B cell (primary cell): ENCODE results near the gene KHDC4. TPM values are rescaled to one million over a fixed set of nuclear protein-coding genes. Genes with fewer than 3 reads are reported as not detected.
A peak's percentile ranks its signal among the peaks of the same experiment; 100 is the strongest.

Source experiments
- ATAC-seq: fragments of 200-7000 bp; cut with Tn5 transposase; one replicate; pipeline ENCODE4 v1.10.0; 2021; ENCODE audit warnings: low read depth, mild to moderate bottlenecking, moderate number of reproducible peaks, moderate library complexity
- CTCF ChIA-PET: fragments of 350-600 bp; sonication (Branson Sonifier 250); formaldehyde crosslinking; loops from one replicate; lab custom pipeline; 2021; ENCODE audit warnings: antibody characterized with exemption, inconsistent platforms; lab: Charles Lee
- POLR2A ChIA-PET: fragments of 350-600 bp; sonication (Branson Sonifier 250); formaldehyde crosslinking; loops from one replicate; lab custom pipeline; 2021; ENCODE audit warnings: antibody characterized with exemption; lab: Charles Lee
- DNase-seq: peaks from one replicate; pipeline ENCODE4 v3.0.0; 2013
- H2AFZ ChIP-seq: 2 replicates; pipeline ENCODE4 v1.6.1; 2012; ENCODE audit warnings: mild to moderate bottlenecking, low read depth, low read length; ENCODE audit not compliant: insufficient read depth, poor library complexity, severe bottlenecking
- H3K27ac ChIP-seq, 2 donors: 1 replicate in 1 of 2; 2 replicates in 1 of 2; pipeline ENCODE4 v1.5.1; 2012 to 2013; ENCODE audit warnings: low read length in 2 of 2, mild to moderate bottlenecking in 2 of 2, moderate library complexity in 1 of 2
- H3K27me3 ChIP-seq, 4 experiments: fragments of 200-600 bp in 1 of 4; sonication (generic) in 1 of 4; replicated peaks in 1 of 4; 1 replicate in 2 of 4; 2 replicates in 2 of 4; pipeline versions ENCODE4 v1.6.1 to v1.7.0; 2013 to 2016; ENCODE audit warnings: low read length in 3 of 4, mild to moderate bottlenecking in 2 of 4, mixed read lengths in 1 of 4, moderate library complexity in 1 of 4; ENCODE audit not compliant: insufficient read depth in 4 of 4, control insufficient read depth in 3 of 4; ENCODE audit errors: control extremely low read depth in 1 of 4
- H3K36me3 ChIP-seq, 2 experiments: replicated peaks in 1 of 2; 1 replicate in 1 of 2; 2 replicates in 1 of 2; pipeline versions ENCODE4 v1.6.1 to v1.7.1; 2013; ENCODE audit warnings: low read length in 1 of 2; ENCODE audit not compliant: insufficient read depth in 2 of 2, control insufficient read depth in 1 of 2; ENCODE audit errors: control extremely low read depth in 1 of 2, extremely low read depth in 1 of 2
- H3K4me1 ChIP-seq, 2 donors: fragments of 200-600 bp in 1 of 2; sonication (generic) in 1 of 2; 1 replicate in 1 of 2; 2 replicates in 1 of 2; pipeline versions ENCODE4 v1.5.1 to v1.6.1; 2013 to 2017; ENCODE audit warnings: low read length in 2 of 2; ENCODE audit not compliant: control insufficient read depth in 2 of 2, insufficient read depth in 2 of 2
- H3K4me2 ChIP-seq: replicated peaks from 2 replicates; pipeline ENCODE3; 2012; ENCODE audit warnings: mild to moderate bottlenecking, low read depth, low read length; ENCODE audit not compliant: poor library complexity, severe bottlenecking
- H3K4me3 ChIP-seq, 5 experiments: fragments of 200-600 bp in 1 of 5; sonication (generic) in 1 of 5; 1 replicate in 3 of 5; 2 replicates in 2 of 5; pipeline versions ENCODE4 v1.5.1 to v1.7.0; 2011 to 2016; ENCODE audit warnings: low read length in 4 of 5, mild to moderate bottlenecking in 4 of 5, low read depth in 2 of 5, control low read depth in 1 of 5, moderate library complexity in 1 of 5; ENCODE audit not compliant: insufficient read depth in 1 of 5; ENCODE audit errors: control extremely low read depth in 1 of 5, extremely low read depth in 1 of 5
- H3K79me2 ChIP-seq: fragments of 200-600 bp; sonication (generic); one replicate; pipeline ENCODE4 v1.6.0; 2016; ENCODE audit warnings: low read length; ENCODE audit not compliant: control insufficient read depth, insufficient read depth
- H3K9ac ChIP-seq: fragments of 200-600 bp; sonication (generic); 2 replicates; pipeline ENCODE4 v1.6.1; 2017; ENCODE audit warnings: mild to moderate bottlenecking, low read length, moderate library complexity
- H3K9me3 ChIP-seq, 3 donors: one replicate each; pipeline versions ENCODE4 v1.6.1 to v1.7.1; 2013; ENCODE audit warnings: low read length in 2 of 3; ENCODE audit not compliant: control insufficient read depth in 2 of 3, insufficient read depth in 1 of 3; ENCODE audit errors: control extremely low read depth in 1 of 3
- H4K20me1 ChIP-seq: 2 replicates; pipeline ENCODE4 v1.6.0; 2012; ENCODE audit warnings: mild to moderate bottlenecking, low read length; ENCODE audit not compliant: insufficient read depth, control insufficient read depth, poor library complexity, severe bottlenecking
- H3K27ac Mint-ChIP-seq: one replicate; pipeline ENCODE4 v1.8.0; 2021; ENCODE audit warnings: mixed read lengths
- H3K27me3 Mint-ChIP-seq: one replicate; pipeline ENCODE4 v1.8.0; 2021; ENCODE audit warnings: mixed read lengths
- H3K4me1 Mint-ChIP-seq: one replicate; pipeline ENCODE4 v1.8.0; 2021; ENCODE audit warnings: mixed read lengths
- H3K4me3 Mint-ChIP-seq: one replicate; pipeline ENCODE4 v1.8.0; 2021; ENCODE audit warnings: mixed read lengths
- H3K9me3 Mint-ChIP-seq: one replicate; pipeline ENCODE4 v1.8.0; 2022; ENCODE audit warnings: mixed read lengths; ENCODE audit not compliant: insufficient read depth
- CTCF ChIP-seq: fragments of 200-600 bp; IDR thresholded peaks from one replicate; pipeline ENCODE4 v1.8.0; 2022; ENCODE audit warnings: antibody characterized with exemption, mild to moderate bottlenecking
- EZH2 ChIP-seq: IDR thresholded peaks from 2 replicates; pipeline ENCODE4 v1.6.1; 2012; ENCODE audit warnings: borderline replicate concordance, low read depth, mild to moderate bottlenecking, moderate library complexity, low read length; ENCODE audit not compliant: insufficient read depth, poor library complexity, severe bottlenecking
- WGBS: methylation state at CpG from one replicate; pipeline ENCODE4 v1.1.5; 2013; ENCODE audit warnings: missing lambda C conversion rate; ENCODE audit not compliant: insufficient coverage; 5-methylcytosine and 5-hydroxymethylcytosine counted together
- intact Hi-C: fragments of 100-400 bp; cut with micrococcal nuclease; formaldehyde crosslinking; loops from one replicate; pipeline ENCODE4 v1.10.0; 2022
- polyA minus RNA-seq: library from RNA; depleted of rRNA, polyadenylated mRNA; stranded (reverse); fragments of >200 nt; gene quantifications from 2 replicates; pipeline ENCODE4 v1.2.3, GENCODE V29; 2012
- polyA plus RNA-seq: library from polyadenylated mRNA; depleted of rRNA; stranded (reverse); fragments of >200 nt; gene quantifications from 2 replicates; pipeline ENCODE4 v1.2.3, GENCODE V29; 2012
- total RNA-seq, 2 donors: library from RNA; stranded (reverse); fragments of 120-200 nt in 1 of 2; gene quantifications; 1 replicate in 1 of 2; 2 replicates in 1 of 2; pipeline versions ENCODE4 v1.2.3 to v1.2.4, GENCODE V29; 2013 to 2022

The KHDC4 gene
- 122 TPM in 2 replicates for total RNA-seq
- total RNA-seq (2013) = 63.2 TPM
- 47.3 and 51.3 TPM in 2 replicates for polyA plus RNA-seq
- polyA minus RNA-seq = 36.7 and 67.5 TPM in 2 replicates

- Mint-ChIP-seq H3K27ac (peak within 1 kb of the TSS; percentile 54), H3K9me3 (no peaks in the 10 kb centered on the region), H3K27me3 (no peaks in the 10 kb centered on the region), H3K4me3 (no peak within 1 kb of the TSS), H3K4me1 (peaks cover 37% of the 10 kb centered on the region)
- Histone ChIP-seq H3K4me2 (peak within 1 kb of the TSS; percentile 88), H2AFZ (peak within 1 kb of the TSS; percentile 79), H3K4me1 (peaks cover 43 to 55% of the 10 kb centered on the region in 2 donors), H3K27ac (peak within 1 kb of the TSS; percentile 86 to 89), H3K36me3 (peaks cover 2 to 30% of the 10 kb centered on the region in 2 experiments), H3K27me3 (no peaks in the 10 kb centered on the region), H4K20me1 (peaks cover 20% of the 10 kb centered on the region), H3K79me2 (peaks cover 70% of the 10 kb centered on the region), H3K9me3 (no peaks in the 10 kb centered on the region), H3K9ac (peak within 1 kb of the TSS; percentile 92), H3K4me3 (peak within 1 kb of the TSS; percentile 79 to 97 (median 84))
- ChIA-PET POLR2A (interaction anchor here (0.7 to 2.5 kb wide), 7 partner anchors 11 to 119 kb away, joined by 3 to 33 read pairs (median 10); partner anchors contain the start of gene ARHGEF2), CTCF (interaction anchor here (0.9 to 6.3 kb wide), 18 partner anchors 10 to 194 kb away, joined by 3 to 83 read pairs (median 5); partner anchors contain the start of gene ARHGEF2)
- peak; percentile 98 for DNase-seq
- TF ChIP-seq EZH2 (no peak), CTCF (peak; percentile 57)
- peak; percentile 93 for ATAC-seq
- under 1% methylated on average over 49 of the region's 50 CpGs for WGBS
- intact Hi-C loops = loop anchor here (1.0 to 5.0 kb wide), 6 partner anchors 12 to 133 kb away; partner anchors contain the start of genes GON4L, LAMTOR2 and RIT1
Measured at GRCh38 chr1:155934097-155934935, at the start of gene KHDC4. TSS of gene KHDC4 (minus strand) at chr1:155934413. CDS start at chr1:155934373, 40 bp downstream.
